ENCODE measurements around the gene KATNB1. TPM values are rescaled to one million over a fixed set of nuclear protein-coding genes. Genes with fewer than 3 reads are reported as not detected.

The KATNB1 gene
- 31.9 and 36.3 TPM in 2 replicates for total RNA-seq (2012; rRNA removed)

- Histone ChIP-seq H3K9me3 (replicated peaks; ENCODE audit: low read length) (no peaks in the 10 kb centered on the region), H3K4me1 (ENCODE audit: control insufficient read depth, insufficient read depth, low read length) (peaks cover 26% of the 10 kb centered on the region), H3K36me3 (ENCODE audit: insufficient read depth, low read length) (no peaks in the 10 kb centered on the region), H3K9ac (ENCODE audit: low read depth, low read length) (peak within 1 kb of the TSS; percentile 96), H3K27me3 (ENCODE audit: control insufficient read depth, insufficient read depth, low read length) (no peaks in the 10 kb centered on the region), H3K4me3 (ENCODE audit: low read length) (peak within 1 kb of the TSS; percentile 93), H3K4me2 (ENCODE audit: low read length) (peak within 1 kb of the TSS; percentile 97)
Measured at GRCh38 chr16:57735755-57736418, at the start of gene KATNB1. Gene KATNB1 (plus strand): TSS chr16:57735770. CDS start chr16:57737244, 1,474 bp downstream.

GRCh38 chr16:57686577-57686976 lies 49.0 kb upstream of the KATNB1 start:
- no peaks in the 10 kb centered on the region for H3K36me3 ChIP-seq (ENCODE audit: insufficient read depth, low read length)
- no peak overlapping the region for H3K4me2 ChIP-seq (ENCODE audit: low read length)
- no peaks in the 10 kb centered on the region for H3K4me1 ChIP-seq (ENCODE audit: control insufficient read depth, insufficient read depth, low read length)

GRCh38 chr16:57687363-57687929 lies 48.1 kb upstream of the KATNB1 start:
- no peak overlapping the region for H3K4me2 ChIP-seq (ENCODE audit: low read length)
- no peak overlapping the region for H3K4me3 ChIP-seq (ENCODE audit: low read length)
- H3K9me3 ChIP-seq (replicated peaks; ENCODE audit: low read length): no peaks in the 10 kb centered on the region
- H3K27me3 ChIP-seq (ENCODE audit: control insufficient read depth, insufficient read depth, low read length): peaks cover 62% of the 10 kb centered on the region
- H3K4me1 ChIP-seq (ENCODE audit: control insufficient read depth, insufficient read depth, low read length): no peaks in the 10 kb centered on the region
- H3K36me3 ChIP-seq (ENCODE audit: insufficient read depth, low read length): no peaks in the 10 kb centered on the region
- no peak overlapping the region for H3K9ac ChIP-seq (ENCODE audit: low read depth, low read length)

More at GRCh38 chr16:57686577-57686976, 49.0 kb upstream of the KATNB1 start:
- peaks cover 57% of the 10 kb centered on the region for H3K27me3 ChIP-seq (ENCODE audit: control insufficient read depth, insufficient read depth, low read length)
- no peak overlapping the region for H3K4me3 ChIP-seq (ENCODE audit: low read length)
- no peaks in the 10 kb centered on the region for H3K9me3 ChIP-seq (replicated peaks; ENCODE audit: low read length)
- H3K9ac ChIP-seq (ENCODE audit: low read depth, low read length): no peak overlapping the region

GRCh38 chr16:57688487-57688986 lies 47.0 kb upstream of the KATNB1 start:
- Histone ChIP-seq H3K36me3 (ENCODE audit: insufficient read depth, low read length) (no peaks in the 10 kb centered on the region), H3K4me3 (ENCODE audit: low read length) (no peak overlapping the region), H3K9ac (ENCODE audit: low read depth, low read length) (no peak overlapping the region), H3K27me3 (ENCODE audit: control insufficient read depth, insufficient read depth, low read length) (peaks cover 67% of the 10 kb centered on the region), H3K4me2 (ENCODE audit: low read length) (no peak overlapping the region), H3K9me3 (replicated peaks; ENCODE audit: low read length) (no peaks in the 10 kb centered on the region), H3K4me1 (ENCODE audit: control insufficient read depth, insufficient read depth, low read length) (no peaks in the 10 kb centered on the region)

GRCh38 chr16:57688987-57689761 lies 46.4 kb upstream of the KATNB1 start:
- Histone ChIP-seq H3K9ac (ENCODE audit: low read depth, low read length) (no peak overlapping the region), H3K36me3 (ENCODE audit: insufficient read depth, low read length) (no peaks in the 10 kb centered on the region), H3K4me2 (ENCODE audit: low read length) (no peak overlapping the region), H3K4me3 (ENCODE audit: low read length) (no peak overlapping the region), H3K4me1 (ENCODE audit: control insufficient read depth, insufficient read depth, low read length) (no peaks in the 10 kb centered on the region), H3K9me3 (replicated peaks; ENCODE audit: low read length) (no peaks in the 10 kb centered on the region), H3K27me3 (ENCODE audit: control insufficient read depth, insufficient read depth, low read length) (peaks cover 74% of the 10 kb centered on the region)

DNA sequence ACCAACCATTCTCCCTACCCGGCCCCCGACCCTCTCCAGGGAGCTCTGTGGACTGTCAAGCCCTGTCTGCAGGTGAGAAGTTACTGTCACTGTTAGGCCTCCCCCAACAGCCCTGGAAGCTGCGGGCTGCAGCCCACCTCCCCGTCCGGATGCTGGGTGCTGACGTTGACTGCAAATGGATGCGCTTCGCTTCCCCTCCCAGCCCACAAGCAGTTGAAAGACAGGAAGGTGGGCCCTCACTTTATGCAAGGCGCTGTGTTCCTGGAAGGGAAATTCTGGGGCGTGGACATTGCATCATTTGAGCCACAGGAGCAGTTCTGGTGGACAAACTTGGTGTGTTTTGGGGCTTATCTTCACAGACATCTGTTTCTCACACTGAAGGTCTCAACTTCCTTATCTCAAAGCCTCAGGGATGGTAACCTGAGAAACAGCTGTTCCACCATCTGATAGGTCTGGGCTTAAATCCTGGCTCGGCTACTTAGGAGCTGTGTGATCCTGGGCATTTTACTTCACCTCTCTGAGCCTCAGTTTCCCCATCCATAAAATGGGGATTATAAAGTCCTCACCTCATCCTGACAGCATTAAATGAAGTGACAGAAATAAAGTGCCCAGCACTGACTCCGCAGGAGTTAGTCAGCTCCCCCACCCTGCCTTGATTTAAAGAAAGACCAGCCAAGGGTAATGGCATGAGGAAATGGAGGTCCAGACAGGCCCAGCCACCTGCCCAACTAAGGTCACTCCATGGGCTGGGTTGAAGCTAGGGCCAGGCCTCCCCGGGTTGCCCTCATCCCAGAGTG lies 45.6 kb upstream of the KATNB1 start:
- H3K4me3 ChIP-seq (ENCODE audit: low read length): no peak overlapping the region
- H3K4me2 ChIP-seq (ENCODE audit: low read length): no peak overlapping the region
- H3K9me3 ChIP-seq (replicated peaks; ENCODE audit: low read length): no peaks in the 10 kb centered on the region
- H3K36me3 ChIP-seq (ENCODE audit: insufficient read depth, low read length): no peaks in the 10 kb centered on the region
- no peak overlapping the region for H3K9ac ChIP-seq (ENCODE audit: low read depth, low read length)
- no peaks in the 10 kb centered on the region for H3K4me1 ChIP-seq (ENCODE audit: control insufficient read depth, insufficient read depth, low read length)
- H3K27me3 ChIP-seq (ENCODE audit: control insufficient read depth, insufficient read depth, low read length): peaks cover 75% of the 10 kb centered on the region

DNA sequence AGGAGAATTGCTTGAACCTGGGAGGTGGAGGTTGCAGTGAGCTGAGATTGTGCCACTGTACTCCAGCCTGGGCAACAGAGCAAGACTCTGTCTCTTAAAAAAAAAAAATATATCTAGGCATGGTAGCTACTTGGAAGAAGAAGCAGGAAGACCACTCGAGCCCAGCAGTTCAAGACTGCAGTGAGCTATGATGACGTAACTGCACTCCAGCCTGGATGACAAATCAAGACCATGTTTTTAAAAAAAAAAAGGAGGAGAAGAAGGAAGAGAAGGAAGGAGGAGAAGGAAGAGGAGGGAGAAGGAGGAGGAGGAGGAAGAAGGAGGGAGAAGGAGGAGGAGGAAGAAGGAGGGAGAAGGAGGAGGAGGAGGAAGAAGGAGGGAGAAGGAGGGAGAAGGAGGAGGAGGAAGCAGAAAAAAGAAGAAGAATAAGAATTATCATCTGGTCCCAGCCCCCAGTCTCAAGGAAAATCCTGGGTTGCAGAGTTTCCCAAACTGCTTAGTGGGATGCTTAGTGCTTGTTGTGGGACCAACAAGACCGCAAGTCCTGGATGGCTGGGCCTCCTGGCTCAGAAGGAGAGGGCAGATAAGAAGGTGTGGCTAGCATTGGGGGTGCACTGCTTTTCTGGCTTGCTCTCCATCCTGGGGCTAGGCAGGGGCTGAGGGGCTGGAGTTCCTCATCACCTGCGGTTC lies 44.6 kb upstream of the KATNB1 start:
- peaks cover 77% of the 10 kb centered on the region for H3K27me3 ChIP-seq (ENCODE audit: control insufficient read depth, insufficient read depth, low read length)
- H3K9me3 ChIP-seq (replicated peaks; ENCODE audit: low read length): no peaks in the 10 kb centered on the region
- H3K4me2 ChIP-seq (ENCODE audit: low read length): no peak overlapping the region
- no peaks in the 10 kb centered on the region for H3K4me1 ChIP-seq (ENCODE audit: control insufficient read depth, insufficient read depth, low read length)
- H3K36me3 ChIP-seq (ENCODE audit: insufficient read depth, low read length): no peaks in the 10 kb centered on the region
- no peak overlapping the region for H3K4me3 ChIP-seq (ENCODE audit: low read length)
- H3K9ac ChIP-seq (ENCODE audit: low read depth, low read length): no peak overlapping the region

GRCh38 chr16:57692636-57693035 lies 42.9 kb upstream of the KATNB1 start:
- H3K4me1 ChIP-seq (ENCODE audit: control insufficient read depth, insufficient read depth, low read length): no peaks in the 10 kb centered on the region
- H3K4me2 ChIP-seq (ENCODE audit: low read length): no peak overlapping the region
- H3K27me3 ChIP-seq (ENCODE audit: control insufficient read depth, insufficient read depth, low read length): peaks cover 73% of the 10 kb centered on the region
- no peak overlapping the region for H3K9ac ChIP-seq (ENCODE audit: low read depth, low read length)
- H3K9me3 ChIP-seq (replicated peaks; ENCODE audit: low read length): no peaks in the 10 kb centered on the region
- H3K4me3 ChIP-seq (ENCODE audit: low read length): no peak overlapping the region
- H3K36me3 ChIP-seq (ENCODE audit: insufficient read depth, low read length): no peaks in the 10 kb centered on the region

- Histone ChIP-seq H3K36me3 (ENCODE audit: insufficient read depth, low read length) (no peaks in the 10 kb centered on the region), H3K9ac (ENCODE audit: low read depth, low read length) (no peak overlapping the region), H3K9me3 (replicated peaks; ENCODE audit: low read length) (no peaks in the 10 kb centered on the region), H3K4me2 (ENCODE audit: low read length) (no peak overlapping the region), H3K4me3 (ENCODE audit: low read length) (no peak overlapping the region), H3K4me1 (ENCODE audit: control insufficient read depth, insufficient read depth, low read length) (no peaks in the 10 kb centered on the region), H3K27me3 (ENCODE audit: control insufficient read depth, insufficient read depth, low read length) (peaks cover 64% of the 10 kb centered on the region)
Measured at GRCh38 chr16:57693550-57693949, 42.0 kb upstream of the KATNB1 start.

DNA sequence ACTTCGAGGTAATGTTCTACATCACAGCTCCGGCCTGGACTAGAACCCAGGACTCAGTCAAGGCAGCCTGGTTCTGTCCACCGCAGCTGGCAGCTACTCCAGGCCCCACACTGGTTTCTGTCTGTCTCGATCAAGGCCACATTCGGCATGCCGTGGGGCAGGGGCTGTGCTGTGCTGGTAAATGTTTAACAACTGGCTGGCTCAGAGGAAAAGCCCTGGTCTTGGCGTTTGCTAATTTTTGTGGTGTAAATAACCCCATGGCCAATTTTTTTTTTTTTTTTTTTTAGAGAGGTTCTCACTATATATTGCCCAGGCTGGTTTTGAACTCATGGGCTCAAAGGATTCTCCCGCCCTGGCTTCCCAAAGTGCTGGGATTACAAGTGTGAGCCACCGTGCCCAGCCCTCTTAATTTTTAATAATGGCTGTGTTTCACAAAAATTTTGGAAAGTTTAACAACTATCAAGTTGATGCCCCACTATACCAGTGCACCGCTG lies 41.3 kb upstream of the KATNB1 start:
- no peak overlapping the region for H3K4me3 ChIP-seq (ENCODE audit: low read length)
- H3K4me2 ChIP-seq (ENCODE audit: low read length): no peak overlapping the region
- peaks cover 59% of the 10 kb centered on the region for H3K27me3 ChIP-seq (ENCODE audit: control insufficient read depth, insufficient read depth, low read length)
- no peaks in the 10 kb centered on the region for H3K9me3 ChIP-seq (replicated peaks; ENCODE audit: low read length)
- H3K9ac ChIP-seq (ENCODE audit: low read depth, low read length): no peak overlapping the region
- H3K4me1 ChIP-seq (ENCODE audit: control insufficient read depth, insufficient read depth, low read length): no peaks in the 10 kb centered on the region
- H3K36me3 ChIP-seq (ENCODE audit: insufficient read depth, low read length): no peaks in the 10 kb centered on the region

All from skeletal muscle satellite cell (primary cell).